HCT116 (cell line): ENCODE data around the gene TUT7. TPM values are rescaled to one million over a fixed set of nuclear protein-coding genes. Genes with fewer than 3 reads are reported as not detected.

Experiments
- ATAC-seq: fragments of 200-7000 bp; cut with Tn5 transposase; 2 replicates; pipeline ENCODE4 v1.9.1; 2020; ENCODE audit warnings: mild to moderate bottlenecking, moderate library complexity
- BruUV-seq: library from RNA; stranded (reverse); fragments of 400-500 nt; replicated peaks from 2 replicates; lab custom pipeline; 2021; lab: Mats Ljungman, UMichigan
- CTCF ChIA-PET: fragments of 300-600 bp; sonication (Branson Sonifier 250); formaldehyde crosslinking; loops from one replicate; lab custom pipeline; 2021; ENCODE audit warnings: antibody characterized with exemption; lab: Charles Lee
- POLR2A ChIA-PET: fragments of 300-600, 350-600 bp; sonication (Branson Sonifier 250); formaldehyde crosslinking; loops from one replicate; lab custom pipeline; 2021; ENCODE audit warnings: antibody characterized with exemption; lab: Charles Lee
- RAD21 ChIA-PET, 2 experiments: fragments of 300-600 bp; sonication (Branson Sonifier 250); formaldehyde crosslinking; loops; one replicate each; lab custom pipeline; 2023; ENCODE audit warnings: low total read pairs in 2 of 2; ENCODE audit not compliant: uncharacterized antibody in 2 of 2, unreplicated experiment in 2 of 2, low non-redundant PET in 1 of 2; lab: Charles Lee
- DNase-seq: peaks from one replicate; pipeline ENCODE4 v3.0.0-alpha.2; 2010; ENCODE audit warnings: low read depth, low spot score
- H2AFZ ChIP-seq: fragments of 200-600 bp; shearing (Covaris generic), sonication (generic); 2 replicates; pipeline ENCODE4 v1.6.1; 2017; ENCODE audit warnings: low read depth, mixed run types, mixed read lengths, antibody characterized with exemption, low read length; ENCODE audit not compliant: poor library complexity, severe bottlenecking
- H3K27ac ChIP-seq: 2 replicates; pipeline ENCODE4 v1.5.1; 2012; ENCODE audit warnings: low read depth, low read length
- H3K27me3 ChIP-seq: fragments of 200-600 bp; sonication (generic); 2 replicates; pipeline ENCODE4 v1.6.1; 2016; ENCODE audit warnings: mixed run types, low read length, mixed read lengths; ENCODE audit not compliant: insufficient read depth
- H3K36me3 ChIP-seq, 2 experiments: fragments of 200-500 bp in 1 of 2; fragments of 200-600 bp in 1 of 2; sonication (Bioruptor generic) in 1 of 2; sonication (generic) in 1 of 2; 2 replicates each; pipeline versions ENCODE4 v1.5.1 to v1.6.1; 2014 to 2016; ENCODE audit warnings: low read length in 2 of 2, inconsistent platforms in 1 of 2, mixed read lengths in 1 of 2, mixed run types in 1 of 2; ENCODE audit not compliant: insufficient read depth in 2 of 2, control insufficient read depth in 1 of 2
- H3K4me1 ChIP-seq, 2 experiments: fragments of 200-600 bp in 1 of 2; sonication (generic) in 1 of 2; 2 replicates each; pipeline versions ENCODE4 v1.5.1 to v1.6.1; 2012 to 2017; ENCODE audit warnings: low read length in 2 of 2, inconsistent platforms in 1 of 2, mild to moderate bottlenecking in 1 of 2, mixed read lengths in 1 of 2, mixed run types in 1 of 2, moderate library complexity in 1 of 2; ENCODE audit not compliant: insufficient read depth in 2 of 2, control insufficient read depth in 1 of 2
- H3K4me2 ChIP-seq: fragments of 200-600 bp; sonication (generic); 2 replicates; pipeline ENCODE4 v1.6.1; 2017; ENCODE audit warnings: mixed run types, low read length, mixed read lengths
- H3K4me3 ChIP-seq, 2 experiments: fragments of 200-600 bp in 1 of 2; sonication (generic) in 1 of 2; replicated peaks in 1 of 2; 2 replicates each; pipeline ENCODE4 v1.5.1; 2011 to 2016; ENCODE audit warnings: low read length in 2 of 2, control low read depth in 1 of 2, low read depth in 1 of 2, mild to moderate bottlenecking in 1 of 2, mixed read lengths in 1 of 2, mixed run types in 1 of 2
- H3K79me2 ChIP-seq: fragments of 200-600 bp; sonication (generic); 2 replicates; pipeline ENCODE4 v1.6.1; 2017; ENCODE audit warnings: mild to moderate bottlenecking, mixed run types, low read length, moderate library complexity, mixed read lengths; ENCODE audit not compliant: insufficient read depth
- H3K9ac ChIP-seq: fragments of 200-600 bp; sonication (generic); 2 replicates; pipeline ENCODE4 v1.6.1; 2016; ENCODE audit warnings: low read length, mixed read lengths
- H3K9me2 ChIP-seq: fragments of 200-600 bp; sonication (generic), shearing (Covaris generic); 2 replicates; pipeline ENCODE4 v1.6.1; 2017; ENCODE audit warnings: mixed run types, mild to moderate bottlenecking, moderate library complexity; ENCODE audit not compliant: insufficient read depth
- H3K9me3 ChIP-seq, 2 experiments: fragments of 200-500 bp in 1 of 2; fragments of 200-600 bp in 1 of 2; sonication (Bioruptor generic) in 1 of 2; sonication (generic) in 1 of 2; 2 replicates each; pipeline ENCODE4 v1.6.1; 2014 to 2017; ENCODE audit warnings: low read length in 2 of 2, mixed read lengths in 2 of 2, inconsistent platforms in 1 of 2, low read depth in 1 of 2, mild to moderate bottlenecking in 1 of 2, mixed run types in 1 of 2, moderate library complexity in 1 of 2; ENCODE audit not compliant: control insufficient read depth in 1 of 2, insufficient read depth in 1 of 2
- H4K20me1 ChIP-seq: fragments of 200-600 bp; sonication (generic), shearing (Covaris generic); 2 replicates; pipeline ENCODE4 v1.6.1; 2017; ENCODE audit warnings: mixed run types, mild to moderate bottlenecking, moderate library complexity; ENCODE audit not compliant: insufficient read depth
- ATF3 ChIP-seq: IDR thresholded peaks from 2 replicates; pipeline ENCODE4 v1.6.1; 2012
- CEBPB ChIP-seq: IDR thresholded peaks from 2 replicates; pipeline ENCODE4 v1.6.1; 2012; ENCODE audit warnings: low read depth
- CTCF ChIP-seq, 3 experiments: fragments of 200-600 bp in 1 of 3; sonication (generic) in 1 of 3; IDR thresholded peaks in 2 of 3; conservative IDR thresholded peaks in 1 of 3; 2 replicates each; pipeline ENCODE4 v1.5.1; 2012 to 2017; ENCODE audit warnings: low read depth in 2 of 3, low read length in 2 of 3, antibody characterized with exemption in 1 of 3, borderline replicate concordance in 1 of 3, control low read depth in 1 of 3, mild to moderate bottlenecking in 1 of 3, mixed read lengths in 1 of 3, mixed run types in 1 of 3, moderate library complexity in 1 of 3; ENCODE audit not compliant: insufficient read depth in 1 of 3
- EGR1 ChIP-seq: IDR thresholded peaks from 2 replicates; pipeline ENCODE4 v1.6.1; 2012; ENCODE audit warnings: low read depth
- EZH2 ChIP-seq: fragments of 200-600 bp; sonication (generic); IDR thresholded peaks from 2 replicates; pipeline ENCODE4 v1.6.1; 2017; ENCODE audit warnings: antibody characterized with exemption, mixed run types
- FOSL1 ChIP-seq: IDR thresholded peaks from 2 replicates; pipeline ENCODE4 v1.6.1; 2012; ENCODE audit warnings: low read depth
- JUND ChIP-seq: IDR thresholded peaks from 2 replicates; pipeline ENCODE4 v1.6.1; 2012
- MAX ChIP-seq: IDR thresholded peaks from 2 replicates; pipeline ENCODE4 v1.6.1; 2012
- POLR2AphosphoS5 ChIP-seq: IDR thresholded peaks from 2 replicates; pipeline ENCODE4 v1.6.1; 2011; ENCODE audit warnings: mild to moderate bottlenecking, low read depth, low read length, moderate library complexity
- RAD21 ChIP-seq: IDR thresholded peaks from 2 replicates; pipeline ENCODE4 v1.6.1; 2012; ENCODE audit warnings: low read depth, mild to moderate bottlenecking
- SP1 ChIP-seq: IDR thresholded peaks from 2 replicates; pipeline ENCODE4 v1.6.1; 2012; ENCODE audit warnings: low read depth
- SRF ChIP-seq: IDR thresholded peaks from 2 replicates; pipeline ENCODE4 v1.6.1; 2012; ENCODE audit warnings: low read depth
- TCF7L2 ChIP-seq: IDR thresholded peaks from 2 replicates; pipeline ENCODE4 v1.7.0; 2011; ENCODE audit warnings: borderline replicate concordance, inconsistent platforms; ENCODE audit not compliant: insufficient read depth, insufficient read length; ENCODE audit errors: extremely low read depth
- ZBTB33 ChIP-seq: IDR thresholded peaks from 2 replicates; pipeline ENCODE4 v1.6.1; 2011; ENCODE audit warnings: mild to moderate bottlenecking, low read length, moderate library complexity; ENCODE audit not compliant: insufficient replicate concordance; ENCODE audit errors: extremely low read depth
- ZFX ChIP-seq: fragments of 450-650 bp; IDR thresholded peaks from 2 replicates; pipeline ENCODE4 v1.6.1; 2017
- ZNF274 ChIP-seq: fragments of 200-500 bp; sonication (Bioruptor generic); IDR thresholded peaks from 2 replicates; pipeline ENCODE4 v1.6.1; 2014; ENCODE audit warnings: mild to moderate bottlenecking, low read depth, low read length, inconsistent platforms
- intact Hi-C: fragments of 100-400 bp; cut with micrococcal nuclease; formaldehyde crosslinking; loops from 2 replicates; pipeline ENCODE4 v1.10.0; 2022
- total RNA-seq: library from RNA; stranded (reverse); gene quantifications from one replicate; pipeline ENCODE4 v1.2.1, GENCODE V29; 2021; ENCODE audit not compliant: unreplicated experiment

TUT7 gene
- total RNA-seq, 1 experiment from 2014 or later = 23.1 TPM

GRCh38 chr9:86318187-86318586, 36.0 kb downstream of the TUT7 start:
- Histone ChIP-seq H3K9me3 (no peaks in the 10 kb centered on the region), H3K4me2 (no peak overlapping the region), H3K79me2 (no peaks in the 10 kb centered on the region), H3K4me3 (no peak overlapping the region), H3K9ac (no peak overlapping the region), H3K27me3 (no peaks in the 10 kb centered on the region), H3K36me3 (peaks cover 18 to 37% of the 10 kb centered on the region in 2 experiments; a peak in 3 of 4 replicates), H3K27ac (no peak overlapping the region), H3K4me1 (no peaks in the 10 kb centered on the region), H2AFZ (no peak overlapping the region), H3K9me2 (no peaks in the 10 kb centered on the region), H4K20me1 (no peaks in the 10 kb centered on the region)
- POLR2A ChIA-PET = no interaction called here
- no TSS peak for BruUV-seq
- RAD21 ChIA-PET = no interaction called here
- no peak for TF ChIP-seq JUND
- no peak for TF ChIP-seq ZBTB33
- TF ChIP-seq SRF = no peak
- TF ChIP-seq ZFX = no peak
- TF ChIP-seq EGR1 = no peak
- TF ChIP-seq ATF3 = no peak
- TF ChIP-seq CEBPB = no peak
- no peak for TF ChIP-seq SP1
- TF ChIP-seq EZH2 = no peak
- no peak for TF ChIP-seq RAD21
- TF ChIP-seq TCF7L2 = no peak
- TF ChIP-seq ZNF274 = no peak
- no peak for TF ChIP-seq POLR2AphosphoS5
- no peak for TF ChIP-seq MAX
- TF ChIP-seq CTCF (IDR thresholded peaks at IDR 0.05 in 2 of 3, conservative IDR thresholded peaks at IDR 0.05 in 1 of 3; ENCODE audit: borderline replicate concordance in 1 of 3, insufficient read depth in 1 of 3, low read depth in 2 of 3, low read length in 2 of 3) = no peak
- TF ChIP-seq FOSL1 = no peak
- intact Hi-C loops = no loop called here
- ATAC-seq (no peak), DNase-seq (no peak)
- CTCF ChIA-PET = no interaction called here
